ENCODE results near the gene SETD2. TPM values are rescaled to one million over a fixed set of nuclear protein-coding genes. Genes with fewer than 3 reads are reported as not detected.

The SETD2 gene
- total RNA-seq, 1 experiment from 2014 or later = 60.8 TPM

- Histone ChIP-seq H2AFZ (ENCODE audit: low read length) (no peak overlapping the region), H3K14ac (ENCODE audit: insufficient read depth, low read length) (no peak overlapping the region; the same call in 1 of the 2 replicates), H2BK15ac (ENCODE audit: low read depth, low read length) (no peak overlapping the region), H3K4me1 (ENCODE audit: insufficient read depth, low read length) (no peaks in the 10 kb centered on the region), H3K18ac (ENCODE audit: insufficient read length, low read depth, low read length) (no peak overlapping the region), H2AK5ac (ENCODE audit: insufficient read length, low read length) (no peak overlapping the region), H4K91ac (ENCODE audit: insufficient read length, low read depth, low read length) (no peak overlapping the region), H3K79me2 (ENCODE audit: insufficient read depth, low read length) (no peaks in the 10 kb centered on the region), H3K27me3 (ENCODE audit: insufficient read depth, low read length) (no peaks in the 10 kb centered on the region), H4K20me1 (ENCODE audit: control insufficient read depth, insufficient read depth, insufficient read length) (no peaks in the 10 kb centered on the region), H4K8ac (replicated peaks; ENCODE audit: insufficient read length, low read depth, low read length) (no peak overlapping the region), H3K4ac (ENCODE audit: low read depth, low read length) (no peak overlapping the region), H3K23ac (ENCODE audit: insufficient read length, low read depth, low read length) (no peak overlapping the region), H2BK20ac (ENCODE audit: low read depth, low read length, poor library complexity, severe bottlenecking) (no peak overlapping the region), H3K9ac (ENCODE audit: extremely low read depth, insufficient read length, low read length) (no peak overlapping the region), H3K9me3 (ENCODE audit: control insufficient read depth, low read depth, low read length) (no peaks in the 10 kb centered on the region), H4K5ac (ENCODE audit: insufficient read length, low read depth, low read length) (no peak overlapping the region), H3T11ph (ENCODE audit: low read length) (no peak overlapping the region), H3K56ac (ENCODE audit: insufficient read length, low read depth, low read length) (no peak overlapping the region), H2BK12ac (ENCODE audit: insufficient read length, low read depth, low read length) (no peak overlapping the region), H3K23me2 (ENCODE audit: insufficient read length, low read depth, low read length, poor library complexity, severe bottlenecking) (peaks cover 4% of the 10 kb centered on the region), H2BK120ac (ENCODE audit: low read depth, low read length, poor library complexity, severe bottlenecking) (no peak overlapping the region), H3K79me1 (ENCODE audit: insufficient read depth, low read depth, low read length, poor library complexity, severe bottlenecking) (no peaks in the 10 kb centered on the region), H2BK5ac (ENCODE audit: insufficient read length, low read length) (no peak overlapping the region), H3K4me2 (ENCODE audit: insufficient read depth, insufficient read length, low read length) (no peak overlapping the region), H3K27ac (ENCODE audit: insufficient read length, low read depth, low read length) (no peak overlapping the region)
- Mint-ChIP-seq H3K4me1 (peaks cover 11 to 15% of the 10 kb centered on the region in 2 experiments), H3K4me3 (no peak overlapping the region), H3K27me3 (ENCODE audit: low read depth) (no peaks in the 10 kb centered on the region), H3K27ac (no peak overlapping the region), H3K9me3 (no peaks in the 10 kb centered on the region; a peak in 1 of 5 replicates), H3K36me3 (ENCODE audit: insufficient read depth in 1 of 3, low read depth in 3 of 3) (peaks cover 24 to 36% (median 33%) of the 10 kb centered on the region in 3 experiments)
- no peak for TF ChIP-seq CTCF (conservative IDR thresholded peaks at IDR 0.05)
- no CpG with 5 or more reads among the region's 3 CpGs for WGBS (ENCODE audit: extremely low coverage, insufficient read length, low lambda C conversion rate)
- DNase-seq = no peak
Measured at GRCh38 chr3:47007001-47007400, 156.9 kb downstream of the SETD2 start.

Measured in H9 (cell line).